Measurements from ENCODE around the gene MEOX1. TPM values are rescaled to one million over a fixed set of nuclear protein-coding genes. Genes with fewer than 3 reads are reported as not detected.

MEOX1 gene
- total RNA-seq, 1 experiment from 2014 or later = not detected

DNA sequence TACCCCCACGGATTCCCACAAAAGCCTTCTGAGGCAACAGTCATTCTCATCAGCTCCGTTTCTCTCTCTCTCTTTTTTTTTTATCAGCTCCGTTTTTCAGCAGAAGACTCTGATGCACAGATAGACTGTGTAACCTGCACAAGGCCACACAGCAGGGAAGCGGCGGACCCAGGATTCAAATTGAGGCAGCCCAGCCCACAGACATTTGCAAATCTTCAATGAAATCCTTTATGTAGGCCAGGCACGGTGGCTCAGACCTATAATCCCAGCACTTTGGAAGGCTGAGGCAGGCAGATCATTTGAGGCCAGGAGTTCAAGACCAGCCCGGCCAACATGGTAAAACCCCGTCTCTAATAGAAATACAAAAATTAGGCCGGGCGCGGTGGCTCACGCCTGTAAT is 2.4 kb upstream of the MEOX1 start:
- in situ Hi-C loops (cut with HindIII; ENCODE audit: low pct_unique_long_range_greater_than_20kb, low sequenced_read_pairs) = no loop called here

DNA sequence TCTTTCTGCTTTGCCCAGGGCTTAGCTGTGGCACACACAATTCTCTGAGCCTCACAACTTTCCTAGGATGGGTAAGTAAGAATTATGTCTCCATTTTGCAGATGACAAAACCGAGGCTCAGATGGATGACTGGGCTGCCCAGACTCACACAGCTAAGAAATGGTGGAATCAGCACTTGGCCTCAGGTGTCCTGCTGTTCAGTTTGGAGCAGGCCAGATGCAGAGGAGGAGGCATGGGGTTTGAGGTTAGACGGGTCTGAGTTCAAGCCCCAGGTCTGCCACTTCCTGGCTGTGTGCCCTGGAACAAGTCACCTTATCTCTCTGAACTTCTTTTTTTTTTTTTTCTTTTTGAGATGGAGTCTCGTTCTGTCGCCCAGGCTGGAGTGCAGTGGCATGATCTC is 1.7 kb upstream of the MEOX1 start:
- in situ Hi-C loops (cut with HindIII; ENCODE audit: low pct_unique_long_range_greater_than_20kb, low sequenced_read_pairs) = no loop called here
- no peak for DNase-seq (ENCODE audit: low read depth)

More for the DNA sequence above, 2.4 kb upstream of the MEOX1 start:
- no peak for DNase-seq (ENCODE audit: low read depth)

- DNase-seq (ENCODE audit: low read depth) = no peak
- in situ Hi-C loops (cut with HindIII; ENCODE audit: low pct_unique_long_range_greater_than_20kb, low sequenced_read_pairs) = no loop called here
Measured at GRCh38 chr17:43662413-43663141, 855 bp upstream of the MEOX1 start.

GRCh38 chr17:43660816-43661493 is 767 bp downstream of the MEOX1 start:
- in situ Hi-C loops (cut with HindIII; ENCODE audit: low pct_unique_long_range_greater_than_20kb, low sequenced_read_pairs) = no loop called here
- DNase-seq (ENCODE audit: low read depth) = no peak

DNA sequence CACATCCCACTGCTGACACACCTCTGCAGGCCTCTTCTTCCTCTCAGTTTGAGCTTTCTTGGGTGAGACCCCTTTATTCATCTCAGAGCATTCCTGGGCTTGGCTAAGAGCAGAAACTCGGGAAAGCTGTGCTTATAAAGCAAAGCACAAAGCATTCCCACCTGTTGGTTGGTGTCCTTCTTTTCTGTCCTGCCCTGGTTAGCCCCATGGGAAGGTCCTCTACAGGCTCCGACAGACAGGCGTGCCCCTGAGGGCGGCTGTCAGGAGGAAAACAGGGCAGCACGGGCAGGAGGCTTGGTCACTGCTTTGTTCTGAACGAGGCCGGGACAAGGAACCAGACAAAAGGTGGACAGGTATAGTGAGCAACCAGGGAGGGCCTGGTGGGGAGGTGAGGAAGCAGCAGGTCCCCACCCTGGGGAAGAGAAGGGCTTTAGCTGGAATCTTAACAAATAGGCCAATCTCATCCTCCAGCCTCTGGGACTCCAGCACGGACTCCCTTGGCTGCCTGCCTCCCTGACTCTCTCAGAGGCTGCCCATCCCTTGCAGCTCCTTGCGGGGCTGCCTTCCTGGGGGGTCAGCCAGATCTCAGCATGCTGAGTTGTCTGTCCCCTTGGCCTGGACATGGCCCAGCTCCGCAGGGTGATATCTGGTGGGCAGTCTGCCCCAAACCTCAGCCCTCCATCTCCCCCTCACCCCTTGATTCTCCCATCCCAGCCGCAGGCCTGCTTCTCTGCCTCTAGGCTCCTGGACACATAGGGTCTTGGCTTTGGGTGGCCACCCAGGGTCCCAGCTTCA is 1.7 kb downstream of the MEOX1 start:
- DNase-seq (ENCODE audit: low read depth) = no peak
- in situ Hi-C loops (cut with HindIII; ENCODE audit: low pct_unique_long_range_greater_than_20kb, low sequenced_read_pairs) = no loop called here

GRCh38 chr17:43658900-43659299 is 2.8 kb downstream of the MEOX1 start:
- DNase-seq (ENCODE audit: low read depth) = no peak
- in situ Hi-C loops (cut with HindIII; ENCODE audit: low pct_unique_long_range_greater_than_20kb, low sequenced_read_pairs) = no loop called here

DNA sequence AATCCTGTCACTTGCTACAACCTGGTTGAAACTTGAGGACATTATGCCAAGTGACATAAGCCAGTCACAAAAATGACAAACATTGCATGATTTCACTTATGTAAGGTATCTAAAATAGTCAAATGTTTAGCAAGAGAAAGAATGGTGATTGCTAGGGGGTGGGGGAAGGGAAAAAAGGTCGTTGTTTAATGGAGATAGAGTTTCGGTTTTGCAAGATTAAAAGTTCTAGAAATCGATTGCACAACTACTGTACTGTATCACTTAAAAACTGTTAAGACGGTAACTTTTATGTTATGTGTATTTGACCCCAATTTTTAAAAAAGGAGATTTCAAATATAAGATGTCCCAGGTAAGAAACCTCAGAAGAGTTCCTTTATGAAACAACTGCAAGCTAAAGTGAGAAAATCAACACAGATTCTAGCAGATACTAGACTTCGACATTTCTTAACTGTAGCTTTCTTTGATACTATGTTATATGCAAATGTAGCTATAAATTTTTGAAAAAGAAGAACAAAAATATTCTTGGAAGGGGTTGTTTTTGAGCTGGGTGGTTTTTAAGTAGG is 5.9 kb downstream of the MEOX1 start:
- no peak for DNase-seq (ENCODE audit: low read depth)
- in situ Hi-C loops (cut with HindIII; ENCODE audit: low pct_unique_long_range_greater_than_20kb, low sequenced_read_pairs) = no loop called here

DNA sequence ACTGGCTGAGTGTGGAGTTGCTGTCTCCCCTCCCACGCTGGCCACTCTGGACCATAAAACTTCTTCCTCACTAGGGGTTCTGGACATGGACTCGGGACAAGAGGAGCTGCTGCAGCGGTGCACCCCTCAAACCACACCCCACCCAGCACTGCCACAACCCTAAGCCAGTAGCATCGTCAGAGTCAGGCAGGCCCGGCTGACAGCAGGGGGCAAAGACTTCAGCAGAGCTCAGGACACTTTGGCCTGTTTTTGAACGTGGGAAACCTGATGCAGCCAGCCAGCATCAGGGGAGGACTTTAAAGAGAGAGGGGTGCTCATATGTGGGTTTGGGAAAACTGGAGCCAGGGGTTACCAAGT is 9.6 kb downstream of the MEOX1 start:
- in situ Hi-C loops (cut with HindIII; ENCODE audit: low pct_unique_long_range_greater_than_20kb, low sequenced_read_pairs) = no loop called here
- DNase-seq (ENCODE audit: low read depth) = no peak

DNA sequence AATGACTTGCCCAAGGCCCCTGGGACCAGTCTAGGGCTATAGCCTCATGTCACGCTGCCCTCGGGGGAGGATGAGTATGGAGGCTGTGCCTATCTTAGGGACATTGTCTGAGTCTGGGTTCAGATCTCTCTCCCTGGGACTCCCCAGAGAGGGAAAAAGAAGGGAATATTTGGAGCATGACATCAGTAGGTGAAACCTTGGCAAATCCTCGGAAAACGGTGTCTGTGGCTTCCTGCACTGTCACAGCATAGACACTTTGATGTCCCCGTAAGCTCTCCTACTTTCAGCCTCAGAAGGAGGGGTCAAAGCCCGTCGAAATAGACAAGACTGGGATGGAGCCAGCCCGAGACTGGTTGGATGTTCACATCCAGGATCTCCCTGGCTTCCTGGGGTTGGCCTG is 11.3 kb downstream of the MEOX1 start:
- in situ Hi-C loops (cut with HindIII; ENCODE audit: low pct_unique_long_range_greater_than_20kb, low sequenced_read_pairs) = no loop called here
- DNase-seq (ENCODE audit: low read depth) = no peak

DNA sequence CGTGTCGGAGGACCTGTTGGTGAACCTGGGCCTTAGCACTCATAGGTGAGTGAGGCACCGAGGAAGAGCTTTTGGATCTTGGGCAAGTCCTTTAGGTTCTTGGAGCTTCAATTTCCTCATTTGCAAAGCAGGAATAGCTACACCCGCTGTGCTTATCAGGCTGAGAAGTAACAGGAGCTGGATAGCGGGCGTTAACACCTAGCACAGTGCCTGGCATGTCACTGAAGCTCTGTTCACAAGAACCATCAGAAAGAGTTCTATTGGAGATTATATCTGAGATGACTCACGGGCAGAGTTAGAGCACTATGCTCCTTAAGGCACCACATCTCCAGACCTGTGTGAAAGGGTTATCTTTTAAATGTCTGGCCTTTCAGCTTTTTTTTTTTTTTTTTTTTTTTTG is 12.8 kb downstream of the MEOX1 start:
- no peak for DNase-seq (ENCODE audit: low read depth)
- in situ Hi-C loops (cut with HindIII; ENCODE audit: low pct_unique_long_range_greater_than_20kb, low sequenced_read_pairs) = no loop called here

GRCh38 chr17:43645765-43646481 is 15.8 kb downstream of the MEOX1 start:
- DNase-seq (ENCODE audit: low read depth) = no peak
- in situ Hi-C loops (cut with HindIII; ENCODE audit: low pct_unique_long_range_greater_than_20kb, low sequenced_read_pairs) = no loop called here

GRCh38 chr17:43645450-43645764 is 16.3 kb downstream of the MEOX1 start:
- DNase-seq (ENCODE audit: low read depth) = no peak
- in situ Hi-C loops (cut with HindIII; ENCODE audit: low pct_unique_long_range_greater_than_20kb, low sequenced_read_pairs) = no loop called here

DNA sequence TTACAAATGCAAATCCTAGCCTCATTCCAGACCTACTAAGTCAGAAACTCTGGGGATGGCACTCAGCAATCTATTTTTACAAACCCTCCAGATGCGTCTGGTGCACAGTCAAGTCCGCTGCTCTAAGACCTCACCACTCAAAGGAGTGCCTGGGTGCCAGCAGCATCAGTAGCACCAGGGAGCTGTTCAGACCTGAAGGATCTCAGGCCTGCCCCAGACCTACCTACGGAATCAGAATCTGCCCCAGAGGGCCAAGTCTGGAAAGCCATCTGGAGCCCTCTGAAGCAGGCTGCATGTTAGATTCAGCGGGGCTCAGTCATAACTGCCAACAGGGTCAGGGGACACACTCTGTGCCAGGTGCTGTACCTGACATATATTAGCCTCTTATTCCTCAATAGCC is 17.6 kb downstream of the MEOX1 start:
- in situ Hi-C loops (cut with HindIII; ENCODE audit: low pct_unique_long_range_greater_than_20kb, low sequenced_read_pairs) = no loop called here
- no peak for DNase-seq (ENCODE audit: low read depth)

- no peak for DNase-seq (ENCODE audit: low read depth)
- in situ Hi-C loops (cut with HindIII; ENCODE audit: low pct_unique_long_range_greater_than_20kb, low sequenced_read_pairs) = no loop called here
Measured at GRCh38 chr17:43641416-43641815, 20.3 kb downstream of the MEOX1 start.

DNA sequence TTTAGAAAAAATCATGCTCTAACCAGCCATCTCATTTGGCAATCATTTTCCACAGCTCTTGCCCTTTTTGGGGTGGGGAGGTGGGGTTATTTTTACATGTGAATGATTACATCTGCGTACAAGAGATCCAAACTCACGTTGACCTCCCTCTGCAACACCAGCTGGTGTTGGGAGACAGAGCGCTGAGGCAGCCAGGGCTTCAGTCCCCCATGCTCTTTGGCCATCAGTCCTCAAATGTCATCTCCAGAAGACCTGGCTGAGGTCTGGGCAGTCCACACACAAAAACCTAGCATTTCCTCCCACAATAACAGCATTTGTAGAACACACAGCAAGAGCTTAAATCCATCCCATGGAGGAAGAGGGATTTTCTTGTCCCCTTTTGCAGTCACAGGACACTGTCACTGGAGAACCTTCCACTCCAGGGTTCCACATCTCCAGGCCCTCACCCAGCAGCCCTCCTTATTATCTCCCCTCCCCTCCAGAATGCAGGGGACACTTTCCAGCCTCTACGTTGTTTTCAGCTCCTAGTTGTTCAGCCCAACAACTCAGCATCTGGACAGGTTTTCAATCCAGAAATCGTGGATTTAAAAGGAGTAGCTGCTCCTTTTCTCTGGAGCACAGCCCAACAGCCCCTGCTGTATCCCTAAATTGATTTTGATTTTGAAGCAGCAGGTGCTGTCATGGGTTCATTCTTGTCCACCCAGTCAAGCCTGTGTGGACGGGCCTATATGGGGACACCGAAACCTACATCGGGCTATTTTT is 21.1 kb downstream of the MEOX1 start:
- in situ Hi-C loops (cut with HindIII; ENCODE audit: low pct_unique_long_range_greater_than_20kb, low sequenced_read_pairs) = no loop called here
- DNase-seq (ENCODE audit: low read depth) = no peak

DNA sequence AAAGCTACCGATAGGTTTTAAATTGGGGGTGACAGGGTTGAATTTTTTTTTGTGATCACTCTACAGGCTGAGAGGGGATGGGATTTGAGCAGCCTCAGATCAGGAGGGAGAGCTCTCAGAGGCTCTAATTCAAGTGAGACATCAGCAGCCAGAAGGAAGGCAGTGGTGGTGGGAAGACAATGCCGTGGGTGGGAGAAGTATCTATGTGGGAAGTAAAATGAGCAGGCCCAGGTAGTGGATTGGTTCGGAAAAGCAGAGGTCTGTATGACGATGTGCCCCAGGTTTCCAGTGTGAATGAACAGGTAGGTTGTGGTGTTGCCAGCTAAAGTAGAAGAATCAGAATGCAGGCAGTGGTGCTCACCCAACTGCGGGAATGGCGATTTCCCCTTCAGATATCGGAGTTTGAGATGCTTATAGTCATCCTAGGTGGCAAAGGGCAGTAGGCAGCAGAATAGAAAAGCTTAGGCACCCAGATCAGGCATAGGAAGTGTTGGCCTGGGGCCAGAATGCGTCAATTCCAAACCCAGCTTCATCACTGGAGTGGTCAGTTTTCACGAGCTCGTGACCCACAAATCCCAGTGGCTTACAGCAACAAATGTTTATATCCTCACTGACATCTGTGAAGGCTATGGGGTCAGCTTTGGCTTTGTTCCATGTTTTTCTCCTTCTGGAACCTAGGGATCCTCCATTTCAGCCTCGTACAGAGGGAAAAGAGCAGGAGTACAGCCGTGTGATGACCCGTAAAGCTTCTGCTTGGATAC is 24.0 kb downstream of the MEOX1 start:
- in situ Hi-C loops (cut with HindIII; ENCODE audit: low pct_unique_long_range_greater_than_20kb, low sequenced_read_pairs) = no loop called here
- no peak for DNase-seq (ENCODE audit: low read depth)

DNA sequence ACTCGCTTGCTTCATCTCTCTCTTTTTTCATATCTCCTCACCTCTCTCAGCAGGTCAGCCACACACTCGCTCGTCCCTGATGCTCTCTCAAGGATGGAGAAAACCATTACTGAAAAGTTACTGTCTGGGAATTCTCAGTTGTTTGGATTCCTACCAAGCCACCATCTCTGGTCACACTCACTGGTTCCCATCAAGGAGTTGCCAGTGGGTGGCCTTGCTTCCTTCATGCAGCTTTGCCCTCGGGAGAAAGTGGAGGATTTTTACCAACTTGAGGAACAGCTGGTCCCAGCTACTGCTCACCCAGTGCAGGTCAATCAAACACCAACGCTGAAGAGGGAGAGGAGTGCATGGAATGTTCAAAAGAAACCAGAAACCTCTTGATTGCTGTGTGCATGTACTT is 25.3 kb downstream of the MEOX1 start:
- peak; percentile 6 for DNase-seq (ENCODE audit: low read depth)
- in situ Hi-C loops (cut with HindIII; ENCODE audit: low pct_unique_long_range_greater_than_20kb, low sequenced_read_pairs) = no loop called here
